Measurements from ENCODE around the gene IQSEC1.

IQSEC1 gene

DNA sequence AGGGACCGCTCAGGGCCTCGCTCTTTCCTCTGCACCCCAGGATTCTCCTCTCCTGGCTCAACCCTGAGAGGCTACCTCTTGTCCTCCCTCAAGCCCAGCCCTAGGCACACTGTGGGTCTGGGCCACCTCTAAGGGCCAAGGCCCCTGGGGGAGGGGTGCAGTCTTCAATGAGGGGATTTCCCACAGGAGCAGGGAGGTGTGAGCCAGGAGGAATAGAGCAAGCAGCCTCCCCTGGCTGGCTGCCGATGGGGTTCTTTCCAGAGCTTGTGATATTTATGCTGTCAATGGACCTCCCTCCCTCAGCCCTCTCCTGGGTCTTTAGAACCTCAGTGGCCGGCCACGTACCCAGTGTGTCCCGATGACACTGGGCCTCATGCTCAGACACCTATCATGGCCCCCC, 132.4 kb downstream of the IQSEC1 start:
- H3K4me3 ChIP-seq (ENCODE audit: low read depth, low read length), result no peak overlapping the region
- DNase-seq (ENCODE audit: low read depth), result no peak
- TF ChIP-seq, protein P1, sequence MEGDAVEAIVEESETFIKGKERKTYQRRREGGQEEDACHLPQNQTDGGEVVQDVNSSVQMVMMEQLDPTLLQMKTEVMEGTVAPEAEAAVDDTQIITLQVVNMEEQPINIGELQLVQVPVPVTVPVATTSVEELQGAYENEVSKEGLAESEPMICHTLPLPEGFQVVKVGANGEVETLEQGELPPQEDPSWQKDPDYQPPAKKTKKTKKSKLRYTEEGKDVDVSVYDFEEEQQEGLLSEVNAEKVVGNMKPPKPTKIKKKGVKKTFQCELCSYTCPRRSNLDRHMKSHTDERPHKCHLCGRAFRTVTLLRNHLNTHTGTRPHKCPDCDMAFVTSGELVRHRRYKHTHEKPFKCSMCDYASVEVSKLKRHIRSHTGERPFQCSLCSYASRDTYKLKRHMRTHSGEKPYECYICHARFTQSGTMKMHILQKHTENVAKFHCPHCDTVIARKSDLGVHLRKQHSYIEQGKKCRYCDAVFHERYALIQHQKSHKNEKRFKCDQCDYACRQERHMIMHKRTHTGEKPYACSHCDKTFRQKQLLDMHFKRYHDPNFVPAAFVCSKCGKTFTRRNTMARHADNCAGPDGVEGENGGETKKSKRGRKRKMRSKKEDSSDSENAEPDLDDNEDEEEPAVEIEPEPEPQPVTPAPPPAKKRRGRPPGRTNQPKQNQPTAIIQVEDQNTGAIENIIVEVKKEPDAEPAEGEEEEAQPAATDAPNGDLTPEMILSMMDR (IDR thresholded peaks at IDR 0.05; ENCODE audit: insufficient read depth, low read depth, low read length, missing control alignments), result no peak

- no peak overlapping the region for H3K4me3 ChIP-seq (ENCODE audit: low read depth, low read length)
- TF ChIP-seq, protein P1 (IDR thresholded peaks at IDR 0.05; ENCODE audit: insufficient read depth, low read depth, low read length, missing control alignments), result no peak
- DNase-seq (ENCODE audit: low read depth), result no peak
Measured at GRCh38 chr3:12939137-12939536, 134.1 kb downstream of the IQSEC1 start.

DNA sequence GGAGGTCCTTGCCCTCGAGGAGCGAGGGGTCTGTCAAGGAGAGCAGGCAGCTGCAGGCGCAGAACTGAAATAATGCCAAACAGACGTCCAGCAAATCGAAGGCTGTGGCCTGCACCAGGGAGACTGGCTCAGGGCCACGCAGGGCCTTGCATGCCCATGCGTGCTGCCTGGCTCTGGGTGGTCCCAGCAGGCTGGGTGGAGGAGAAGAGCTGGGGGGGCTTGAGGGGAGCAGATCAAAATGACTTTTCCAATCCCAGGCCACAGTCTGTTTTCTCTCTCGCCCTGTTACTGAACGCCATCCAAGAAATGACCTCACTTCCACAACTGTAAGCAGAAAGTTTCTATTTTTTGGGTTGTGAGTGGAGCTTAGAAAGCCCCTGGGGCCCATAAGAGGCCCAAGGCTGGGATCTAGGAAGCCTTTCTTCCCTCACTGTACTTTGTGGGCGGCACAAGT, 134.9 kb downstream of the IQSEC1 start:
- H3K4me3 ChIP-seq (ENCODE audit: low read depth, low read length), result no peak overlapping the region
- DNase-seq (ENCODE audit: low read depth), result no peak
- TF ChIP-seq, protein P1 (IDR thresholded peaks at IDR 0.05; ENCODE audit: insufficient read depth, low read depth, low read length, missing control alignments), result no peak

DNA sequence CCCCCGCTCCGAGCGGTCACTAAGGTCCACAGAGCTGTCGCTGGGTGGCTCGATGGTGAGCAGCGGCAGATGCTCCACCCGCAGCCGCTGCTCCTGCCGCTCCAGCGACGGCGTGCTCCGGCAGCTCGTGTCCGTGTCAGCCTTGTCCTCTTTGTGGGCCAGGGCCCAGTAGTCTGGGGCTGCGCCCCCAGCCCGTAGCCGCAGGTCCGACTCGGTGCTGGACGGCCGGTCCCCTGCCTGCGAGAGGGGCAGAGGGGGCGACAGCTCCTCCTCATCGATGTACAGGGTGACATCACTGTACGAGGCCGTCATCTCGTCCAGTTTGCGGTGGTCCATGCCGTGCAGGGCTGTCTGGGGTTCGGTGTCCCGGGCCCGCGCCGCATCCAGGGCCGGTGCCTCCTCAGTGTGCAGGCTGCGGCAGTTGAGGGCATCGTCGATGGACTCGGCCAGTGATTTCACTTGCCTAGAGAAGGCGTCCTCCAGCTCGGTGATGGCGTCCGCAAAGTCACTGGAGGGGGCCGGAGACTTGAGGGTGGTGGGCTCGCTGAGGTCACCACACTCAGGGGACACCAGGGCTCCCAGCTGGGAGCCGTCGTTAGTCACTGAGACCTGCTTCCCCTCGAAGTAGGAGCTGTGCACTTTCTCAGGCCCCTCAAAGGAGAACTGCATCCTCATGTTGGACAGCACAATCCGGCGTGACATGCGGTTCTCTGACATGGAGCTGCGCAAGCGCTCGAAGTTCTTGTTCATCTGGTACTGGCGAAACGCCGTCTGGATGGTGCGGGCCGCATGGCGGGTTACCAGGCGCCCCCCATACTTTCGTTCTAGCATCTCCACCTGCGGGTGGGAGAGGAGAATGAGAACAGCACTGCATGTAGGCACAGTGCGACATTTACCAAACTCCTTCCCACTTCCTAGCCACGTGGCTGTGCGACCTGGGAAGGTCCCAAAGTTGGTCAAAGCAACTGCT, 137.1 kb downstream of the IQSEC1 start:
- TF ChIP-seq, protein P1 (IDR thresholded peaks at IDR 0.05; ENCODE audit: insufficient read depth, low read depth, low read length, missing control alignments), result no peak
- no peak for DNase-seq (ENCODE audit: low read depth)
- H3K4me3 ChIP-seq (ENCODE audit: low read depth, low read length), result no peak overlapping the region

- no peak for DNase-seq (ENCODE audit: low read depth)
- no peak overlapping the region for H3K4me3 ChIP-seq (ENCODE audit: low read depth, low read length)
- TF ChIP-seq, protein P1 (IDR thresholded peaks at IDR 0.05; ENCODE audit: insufficient read depth, low read depth, low read length, missing control alignments), result no peak
Measured at GRCh38 chr3:12935023-12935860, 138.0 kb downstream of the IQSEC1 start.

DNA sequence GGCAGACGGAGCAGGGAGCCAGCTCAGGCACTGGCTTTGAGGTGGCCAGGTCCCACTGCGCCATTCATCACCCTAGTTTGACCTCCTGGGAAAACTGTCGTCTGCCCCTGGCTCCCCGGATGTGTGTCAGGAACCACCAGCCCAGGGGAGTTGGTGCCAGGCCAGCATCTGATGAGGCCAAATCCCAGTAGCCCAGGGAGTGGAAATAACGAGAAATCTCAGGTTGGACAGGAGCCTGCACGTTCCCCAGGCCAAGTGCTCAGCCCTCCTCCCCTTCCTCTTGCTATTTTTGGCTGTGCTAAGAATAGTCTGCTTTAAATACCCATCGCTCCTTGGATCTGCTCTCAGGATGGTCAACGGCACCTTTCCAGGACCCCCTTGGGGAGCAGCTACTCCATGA, 138.8 kb downstream of the IQSEC1 start:
- no peak overlapping the region for H3K4me3 ChIP-seq (ENCODE audit: low read depth, low read length)
- TF ChIP-seq, protein P1 (IDR thresholded peaks at IDR 0.05; ENCODE audit: insufficient read depth, low read depth, low read length, missing control alignments), result no peak
- DNase-seq (ENCODE audit: low read depth), result no peak

Measured in GM12865 (cell line).